ENCODE data around the gene BCAS3.
"Not testable (repeated sequence)": the region's sequence is repeated elsewhere in the genome, so short reads cannot be mapped to it uniquely, and the experiment has no call there.

BCAS3 gene

DNA sequence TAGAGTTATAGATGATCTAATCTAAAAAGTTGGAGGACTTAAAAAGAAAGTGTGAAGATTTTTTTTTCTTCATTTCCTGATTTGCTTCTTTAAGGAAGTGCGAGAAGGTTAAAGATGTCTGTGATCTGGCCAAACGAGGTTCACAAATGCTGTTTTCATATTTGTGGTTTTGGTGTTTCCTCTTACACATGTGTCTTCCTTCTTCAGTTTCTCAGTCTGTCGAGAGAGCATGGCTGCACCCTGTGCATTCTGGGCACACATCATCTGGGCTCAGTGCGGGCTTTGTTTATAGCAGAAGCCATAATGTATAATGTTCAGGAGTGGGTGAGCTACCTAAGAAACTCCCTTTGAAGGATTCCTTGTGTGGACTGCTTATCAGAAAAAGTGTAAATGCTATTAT is 461.6 kb downstream of the BCAS3 start:
- peak; percentile 44 for DNase-seq

DNA sequence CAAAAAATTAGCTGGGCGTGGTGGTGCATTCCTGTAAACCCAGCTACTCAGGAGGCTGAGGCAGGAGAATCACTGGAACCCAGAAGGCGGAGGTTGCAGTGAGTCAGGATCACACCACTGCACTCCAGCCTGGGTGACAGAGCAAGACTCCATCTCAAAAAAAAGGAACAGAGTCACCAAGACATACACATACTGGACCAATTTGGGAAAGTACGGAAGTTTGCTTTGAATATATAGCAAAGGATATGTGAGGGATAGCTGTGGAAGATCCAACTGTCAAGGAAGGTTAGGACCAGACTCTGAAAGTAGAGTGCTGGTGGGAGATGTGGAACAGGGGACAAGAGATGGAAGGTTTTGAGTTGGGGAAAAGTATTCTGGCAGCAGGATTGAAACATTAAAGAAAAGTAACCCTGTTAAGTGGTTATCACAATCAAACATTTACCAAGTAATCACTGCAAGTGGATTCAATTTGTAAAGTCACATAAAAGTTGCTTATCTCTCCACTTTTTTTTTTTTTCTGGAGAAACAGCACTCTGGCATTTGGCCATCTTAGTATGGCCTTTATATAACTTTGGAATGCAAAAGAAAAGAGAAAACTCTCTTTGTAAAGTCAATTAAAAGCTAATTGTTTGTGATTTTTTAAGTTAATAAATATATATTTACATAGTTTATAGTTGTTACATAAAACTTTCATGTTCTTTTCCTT is 462.6 kb downstream of the BCAS3 start:
- DNase-seq, result no peak

DNA sequence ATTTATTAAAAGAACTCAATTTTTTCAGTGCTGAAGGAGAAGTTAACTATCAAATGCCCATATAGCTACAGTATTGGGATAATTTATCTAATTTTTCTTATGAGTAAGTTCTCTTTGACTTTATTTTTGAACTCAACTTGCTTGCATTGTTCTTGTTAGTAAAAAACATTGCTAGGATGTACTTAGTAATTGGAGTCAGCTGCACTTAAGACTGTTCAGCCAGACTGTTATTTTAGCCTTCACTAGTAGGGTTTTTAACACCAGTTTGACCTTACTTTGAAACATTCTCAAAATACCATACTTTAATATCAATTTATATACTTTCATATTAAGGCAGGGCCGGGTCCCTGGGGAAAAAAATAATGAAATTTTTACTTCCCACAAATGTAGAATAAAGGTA is 465.4 kb downstream of the BCAS3 start:
- no peak for DNase-seq

DNA sequence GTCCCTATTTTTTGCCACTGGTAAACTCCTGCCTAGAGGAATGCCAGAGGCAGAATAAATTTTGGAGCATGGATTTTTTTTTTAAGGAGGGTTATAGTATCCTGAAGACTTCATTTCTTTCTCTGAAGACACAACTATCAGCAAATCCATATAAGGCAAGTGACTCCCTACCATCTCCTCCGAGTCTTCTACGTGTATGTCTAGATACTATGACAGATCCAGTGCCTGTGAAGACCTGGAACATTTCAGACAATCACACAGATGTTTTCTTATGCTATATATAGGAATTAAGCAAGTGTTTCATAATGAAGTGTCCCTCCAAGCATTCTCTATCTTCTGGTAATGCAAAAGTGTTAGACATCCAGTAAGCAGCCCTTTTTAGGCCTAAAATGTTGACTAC is 466.5 kb downstream of the BCAS3 start:
- no peak for DNase-seq

DNA sequence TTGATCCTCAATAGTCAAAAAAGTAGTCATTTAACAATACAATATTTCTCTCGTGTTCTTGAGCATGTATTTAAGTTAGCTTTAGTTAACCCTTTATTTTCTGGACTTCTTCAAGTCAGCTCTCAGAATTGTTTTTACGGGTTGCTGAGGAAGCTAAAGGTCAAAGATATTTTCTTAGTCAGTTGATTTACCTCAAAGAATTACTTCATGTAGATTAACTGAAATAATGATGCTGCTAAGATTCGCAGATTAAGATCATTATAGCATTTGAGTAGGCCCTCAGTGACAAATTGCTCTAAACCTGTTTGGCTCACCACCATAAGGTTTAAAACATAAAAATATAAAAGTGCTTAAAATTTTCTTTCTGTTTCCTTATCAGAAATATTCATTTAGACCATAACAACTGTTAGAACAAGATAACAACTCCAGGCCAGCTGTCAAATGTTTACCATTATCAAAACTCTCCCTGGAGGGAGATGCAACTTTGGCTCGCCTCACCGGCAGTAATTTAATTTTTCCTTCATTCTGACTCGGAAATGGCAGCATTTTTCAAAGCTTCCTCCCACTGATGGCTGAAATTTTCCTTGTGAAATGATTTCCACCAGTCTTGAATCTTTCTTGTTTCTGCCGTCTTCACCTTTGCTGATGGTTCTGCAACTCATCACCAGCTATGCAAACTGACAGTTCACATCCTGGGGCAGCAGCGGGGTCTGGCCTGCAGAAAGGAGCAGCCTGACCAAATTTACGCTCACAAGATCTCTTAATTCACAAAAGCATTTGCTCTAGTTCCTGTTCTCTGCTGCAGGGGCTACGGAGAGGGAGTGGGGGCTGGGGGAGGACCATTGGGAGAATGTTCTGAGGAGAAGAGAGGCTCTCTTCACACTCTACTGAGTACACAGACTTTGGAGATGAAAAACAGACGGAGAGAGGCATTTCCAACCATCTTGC is 467.2 kb downstream of the BCAS3 start:
- no peak for DNase-seq

DNA sequence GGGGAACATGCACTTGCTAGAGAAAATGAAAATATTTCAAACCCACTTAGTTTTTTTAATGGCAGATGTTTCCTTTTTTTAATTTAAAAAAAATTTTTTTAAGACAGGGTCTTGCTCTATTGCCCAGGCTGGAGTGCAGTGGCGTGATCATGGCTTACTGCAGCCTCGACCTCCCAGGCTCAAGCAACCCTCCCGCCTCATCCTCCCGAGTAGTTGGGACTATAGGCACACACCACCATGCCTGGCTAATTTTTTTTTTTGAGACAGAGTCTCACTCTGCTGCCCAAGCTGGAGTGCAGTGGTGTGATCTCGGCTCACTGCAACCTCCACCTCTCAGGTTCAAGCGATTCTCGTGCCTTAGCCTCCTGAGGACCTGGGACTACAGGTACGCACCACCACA is 469.2 kb downstream of the BCAS3 start:
- DNase-seq, result not testable (repeated sequence)

DNA sequence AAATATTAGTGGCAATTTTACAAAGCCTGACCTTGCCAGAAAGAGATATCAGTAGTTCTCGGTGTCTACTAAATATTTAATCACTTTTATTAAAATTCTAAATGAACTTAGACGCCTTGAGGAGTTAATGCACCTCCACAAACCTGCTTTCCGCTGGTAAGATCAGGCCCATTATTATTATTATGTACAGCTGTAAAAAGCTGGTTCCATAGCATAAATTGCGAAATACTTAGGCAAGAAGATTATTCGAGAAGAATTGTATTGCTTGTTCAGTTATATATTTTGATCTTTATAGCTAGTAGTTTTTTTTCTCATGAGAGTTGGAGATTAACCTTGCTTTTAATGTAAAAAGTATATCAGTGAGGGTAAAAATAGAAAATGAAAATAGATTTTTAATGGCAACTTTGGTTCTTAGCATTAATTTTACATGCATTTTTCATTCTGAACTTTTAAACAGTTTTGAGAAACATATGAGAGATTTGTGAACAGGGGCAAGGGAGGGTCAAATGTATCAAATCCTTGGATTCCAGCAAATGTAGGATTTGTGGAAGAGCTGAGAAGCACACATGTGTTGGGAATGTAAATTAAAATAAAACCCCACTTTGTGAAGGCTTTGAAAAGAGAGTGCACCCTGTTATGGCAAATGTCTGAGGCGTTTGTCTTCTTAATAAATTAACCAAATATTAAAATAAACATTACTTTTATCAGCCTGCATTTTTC is 471.6 kb downstream of the BCAS3 start:
- DNase-seq, result no peak

DNA sequence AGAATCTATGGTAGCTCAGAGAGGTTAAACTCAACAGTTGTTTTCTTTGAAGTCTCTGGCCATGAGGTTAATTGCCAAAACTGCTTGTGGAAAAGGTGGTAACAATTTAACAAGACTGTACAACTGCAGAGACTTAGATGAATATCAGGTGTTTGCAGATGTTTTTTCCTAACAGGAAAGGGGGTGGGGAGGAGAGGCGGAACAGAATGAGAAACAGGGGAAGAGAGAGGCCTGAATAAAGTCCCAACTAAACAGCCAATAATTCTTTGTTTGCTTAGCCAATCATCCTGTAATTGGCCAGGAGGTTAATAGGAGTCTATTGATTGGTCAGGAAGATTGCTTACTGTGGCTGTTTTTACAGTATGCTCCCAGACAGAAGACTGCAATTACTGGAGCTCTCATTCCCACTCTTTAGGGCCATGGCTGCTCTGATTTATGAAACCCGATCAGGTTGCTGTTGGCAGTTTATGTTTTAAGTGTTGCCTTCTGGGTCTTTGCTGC is 472.3 kb downstream of the BCAS3 start:
- DNase-seq, result no peak

DNA sequence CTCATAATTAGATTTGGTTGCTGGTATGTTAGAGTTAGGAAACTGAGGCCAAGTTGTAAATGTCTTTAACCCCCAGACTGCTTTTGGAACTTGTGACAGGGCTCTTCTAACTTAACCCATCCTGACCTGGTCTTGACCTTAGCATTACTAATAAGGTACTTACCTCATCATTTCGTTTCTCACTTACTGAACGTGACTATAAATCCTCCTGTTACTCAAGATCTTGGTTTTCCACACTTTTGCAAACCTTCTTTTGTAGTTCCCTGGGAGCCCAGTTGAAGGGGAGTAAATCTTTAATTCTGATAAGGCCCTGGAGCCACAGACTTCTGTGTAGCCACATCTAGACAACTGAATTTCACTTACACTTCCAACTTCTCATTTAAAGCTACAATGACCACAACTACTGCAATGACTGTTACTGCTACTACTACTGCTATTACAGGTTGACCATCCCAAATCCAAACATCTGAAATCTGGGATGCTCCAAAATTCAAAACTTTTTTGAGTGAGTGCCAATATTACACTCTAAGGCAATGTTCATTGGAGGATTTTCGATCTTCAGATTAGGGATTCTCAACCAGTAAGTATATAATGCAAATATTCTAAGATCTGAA is 473.1 kb downstream of the BCAS3 start:
- DNase-seq, result no peak

DNA sequence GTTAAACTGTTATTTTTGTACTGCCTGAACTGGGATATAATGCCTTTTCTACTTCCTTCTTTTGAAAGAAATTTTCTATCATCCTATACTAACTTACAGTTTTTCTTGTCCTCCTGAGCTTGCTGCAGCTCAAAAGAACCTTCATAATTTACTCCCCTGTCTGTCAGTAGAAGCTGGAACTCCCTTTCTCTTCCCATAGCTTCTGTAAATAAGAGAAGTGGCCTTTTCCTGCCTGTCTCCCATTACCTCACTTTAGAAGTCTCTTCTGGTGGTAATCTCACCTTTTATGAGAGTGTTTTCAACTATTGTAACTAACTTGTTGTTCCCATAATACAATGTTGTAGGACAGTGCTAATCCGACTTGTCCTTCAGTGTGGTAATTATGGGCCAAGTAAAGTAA is 475.2 kb downstream of the BCAS3 start:
- DNase-seq, result no peak

DNA sequence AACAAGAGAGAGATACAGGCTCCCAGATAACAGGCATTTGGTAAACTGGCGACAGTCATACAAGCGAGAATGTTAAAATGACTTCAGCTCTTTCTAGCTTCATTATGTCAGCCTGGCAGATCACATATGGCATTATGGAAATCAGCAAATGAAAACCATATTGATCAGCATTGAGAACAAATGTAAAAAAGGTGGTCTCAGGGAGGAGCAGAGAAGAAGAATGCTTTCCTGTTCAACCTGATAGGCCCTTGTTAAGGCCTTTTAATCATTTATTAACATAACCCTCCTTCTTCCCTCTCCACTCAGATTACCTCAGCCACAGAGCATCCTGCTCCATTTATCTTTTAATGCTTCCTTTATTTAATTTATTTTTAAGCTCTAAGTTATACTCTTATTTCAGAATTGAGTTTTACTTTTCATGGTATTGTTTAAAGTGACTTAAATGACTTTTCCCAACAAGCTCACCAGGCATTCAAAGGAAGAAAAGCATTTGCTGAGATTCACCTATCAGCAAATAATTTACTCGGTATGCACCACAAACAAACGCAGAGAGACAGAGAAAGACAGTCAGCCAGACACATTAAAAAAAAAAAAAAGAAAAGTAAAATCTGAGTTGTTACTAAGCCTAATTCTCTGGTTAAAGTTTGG is 478.1 kb downstream of the BCAS3 start:
- DNase-seq, result no peak

DNA sequence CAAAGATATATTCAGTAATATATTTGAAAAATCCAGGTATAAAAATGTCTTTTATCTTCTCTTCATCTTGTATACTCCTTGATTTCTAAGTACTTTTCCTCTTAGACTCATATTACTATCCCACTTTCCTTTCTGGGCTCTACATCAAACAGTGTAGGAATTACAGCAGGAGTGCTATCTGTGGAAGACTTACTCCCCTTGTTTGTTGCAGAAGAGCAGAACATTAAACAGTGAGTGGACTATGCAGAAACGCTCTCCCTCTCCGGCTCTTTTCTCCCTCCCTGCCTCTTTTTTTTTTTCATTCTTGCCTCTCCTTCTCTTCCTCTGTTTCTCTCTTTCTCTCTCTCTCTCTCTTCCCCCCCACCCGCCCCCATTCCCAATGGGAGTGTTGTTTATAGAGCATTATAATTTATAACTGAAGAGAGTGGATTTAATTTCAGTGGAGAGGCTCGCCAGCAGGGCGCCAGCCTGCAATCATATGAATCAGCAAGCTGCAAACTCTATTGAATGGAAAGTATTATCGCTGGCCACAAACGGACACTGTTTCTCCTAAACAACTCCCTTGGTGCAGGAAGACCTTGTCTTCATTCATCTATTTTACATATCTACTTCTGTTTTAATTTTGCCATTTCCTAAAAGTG is 479.7 kb downstream of the BCAS3 start:
- DNase-seq, result no peak

DNA sequence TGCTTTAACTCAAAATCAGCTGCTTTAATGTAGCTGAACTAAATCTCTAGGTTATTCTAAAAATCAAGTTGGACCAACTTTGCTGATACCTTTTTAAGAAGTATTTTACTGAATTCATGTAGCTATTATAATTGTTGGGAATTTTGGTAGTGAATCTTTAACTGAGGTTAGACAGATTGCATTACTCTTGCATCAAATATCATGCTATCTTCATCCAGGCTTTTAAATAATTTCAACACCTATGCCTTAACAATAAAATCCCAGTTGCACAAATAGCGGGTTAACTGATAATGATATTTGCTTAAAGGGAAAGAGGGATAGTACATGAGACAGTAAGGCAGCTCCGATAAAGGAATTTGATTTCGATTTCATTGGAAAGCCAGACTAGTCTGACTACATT is 480.7 kb downstream of the BCAS3 start:
- DNase-seq, result no peak

DNA sequence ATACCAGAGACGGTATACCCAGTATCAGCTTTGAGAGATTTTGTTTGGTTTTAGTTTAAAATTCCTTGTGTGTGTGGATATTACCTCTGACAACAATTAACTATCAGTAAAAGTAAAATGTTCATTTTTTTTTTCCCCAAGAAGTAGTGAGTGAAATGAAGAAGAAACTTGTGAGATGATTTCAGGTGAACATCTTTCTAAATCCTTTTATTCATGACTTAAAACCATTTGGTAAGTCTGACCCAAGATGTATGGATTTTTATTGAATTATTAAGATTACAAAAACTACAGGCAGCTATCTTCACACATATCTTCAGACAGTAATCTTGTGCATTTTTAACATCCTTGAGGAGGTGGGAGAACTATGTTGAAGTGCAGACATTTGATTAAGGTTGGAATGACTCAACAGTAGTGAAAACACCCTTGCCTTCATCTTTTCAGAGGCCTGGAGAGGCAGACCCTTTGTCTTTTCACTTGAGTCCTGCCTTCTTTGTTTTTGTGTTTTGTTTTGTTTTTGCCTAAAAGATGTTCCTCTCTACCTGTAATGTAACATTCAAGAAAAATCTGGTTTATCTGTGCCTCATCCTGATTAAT is 481.7 kb downstream of the BCAS3 start:
- DNase-seq, result no peak

DNA sequence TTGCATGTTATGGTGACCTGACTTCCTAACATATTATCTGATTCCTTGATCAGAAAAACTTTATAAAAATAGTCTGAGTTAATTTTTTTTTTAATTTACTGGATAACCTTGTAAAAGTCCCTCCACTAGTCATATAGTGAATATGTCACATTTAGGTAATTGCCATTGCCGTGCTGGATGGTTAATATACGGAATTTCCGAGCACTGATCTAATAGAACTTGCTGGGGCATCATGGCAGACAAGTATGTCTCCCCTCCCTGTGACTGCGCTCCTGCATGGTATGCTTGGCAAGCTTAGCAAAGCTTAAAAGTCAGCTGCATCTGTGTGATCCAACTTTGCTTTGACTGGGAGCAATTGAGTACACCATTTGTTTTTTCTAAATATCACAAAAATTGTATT is 482.6 kb downstream of the BCAS3 start:
- DNase-seq, result no peak

DNA sequence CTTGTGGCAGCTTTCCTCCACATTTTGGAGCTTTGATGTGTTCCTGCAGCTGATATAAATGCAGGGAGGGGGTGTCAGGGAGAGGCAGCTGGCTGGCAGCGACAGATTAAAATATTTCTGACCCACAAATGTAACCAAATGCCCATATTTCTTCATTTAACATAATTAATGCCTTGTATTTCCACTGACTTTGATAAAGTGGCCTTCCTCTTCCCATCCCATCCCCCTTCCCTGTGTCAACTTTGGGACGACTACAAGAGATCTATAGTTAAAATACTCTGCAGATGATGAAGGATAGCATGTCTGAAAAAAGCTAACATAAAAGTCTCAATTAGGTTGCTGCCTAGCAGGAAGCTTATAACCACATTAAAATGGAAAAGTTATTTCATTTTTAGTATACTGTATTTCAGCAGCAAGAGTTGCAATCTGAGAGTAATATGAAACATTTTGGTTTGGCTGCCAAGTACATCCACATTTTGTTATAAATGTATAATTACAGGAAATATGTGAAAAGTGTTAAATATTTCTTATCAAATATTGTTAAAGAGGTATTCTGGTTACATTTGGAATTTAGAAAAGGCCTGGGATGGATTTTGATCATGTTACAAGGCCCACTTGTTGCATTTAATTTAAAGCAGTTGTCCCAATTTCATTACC is 483.3 kb downstream of the BCAS3 start:
- DNase-seq, result no peak

DNA sequence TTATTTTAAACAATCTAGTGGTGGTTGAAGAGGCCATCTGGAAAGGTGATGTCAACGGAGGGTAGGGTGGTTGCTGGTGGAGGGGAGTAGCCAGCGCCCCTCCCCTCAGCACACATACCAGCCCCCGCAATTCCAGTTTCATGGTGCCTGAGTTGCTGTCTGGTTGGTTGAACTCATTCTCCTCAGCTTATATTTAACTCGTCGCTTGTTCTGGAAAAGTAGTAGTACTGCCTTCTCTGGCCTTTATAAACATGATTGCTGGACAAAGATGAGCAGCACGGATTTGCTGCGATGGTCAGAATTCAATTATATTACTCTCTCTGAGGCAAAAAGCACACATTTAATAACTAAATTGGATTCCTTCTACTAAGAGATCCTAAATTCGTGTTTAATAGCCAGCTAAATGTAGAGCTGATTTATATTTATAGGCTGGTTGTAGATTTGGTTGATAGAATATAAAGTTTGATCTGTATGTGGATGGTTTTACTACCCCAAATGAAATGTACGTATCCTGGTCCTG is 484.0 kb downstream of the BCAS3 start:
- no peak for DNase-seq

DNA sequence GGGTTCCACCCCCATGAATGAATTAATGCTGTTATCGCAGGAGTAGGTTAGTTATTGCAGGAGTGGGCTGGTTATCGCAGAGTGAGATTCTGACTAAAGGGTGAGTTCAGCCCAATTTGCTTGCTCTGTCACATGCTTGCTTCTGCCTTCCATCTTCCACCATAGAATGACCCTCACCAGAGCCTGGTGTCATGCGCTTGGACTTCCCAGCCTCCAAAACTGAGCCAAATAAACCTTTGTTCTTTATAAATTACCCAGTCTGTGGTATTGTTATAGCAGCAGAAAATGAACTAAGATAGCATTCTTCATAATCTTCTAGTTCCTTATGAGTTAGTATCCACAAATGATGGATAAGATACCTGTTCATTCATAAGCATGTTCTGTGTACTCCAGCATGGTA is 486.9 kb downstream of the BCAS3 start:
- DNase-seq, result no peak

DNA sequence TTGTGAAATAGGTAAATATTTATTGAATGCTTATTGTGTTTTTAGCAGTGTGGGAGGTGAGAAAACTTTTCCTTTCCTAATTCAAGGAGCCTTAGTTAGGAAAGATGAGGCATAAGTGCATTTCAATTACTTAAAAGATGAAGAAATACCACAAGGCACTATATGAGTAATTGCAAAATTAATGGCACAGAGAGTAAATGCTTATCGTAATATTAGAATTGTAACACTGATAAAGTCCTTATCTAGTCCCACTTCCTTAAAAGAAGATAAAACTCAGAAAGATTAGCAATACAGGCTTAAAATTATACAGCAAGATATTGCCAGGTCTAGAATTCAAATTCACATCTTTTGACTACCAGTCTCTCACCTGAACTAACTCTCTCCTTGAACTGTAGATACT is 489.4 kb downstream of the BCAS3 start:
- no peak for DNase-seq

DNA sequence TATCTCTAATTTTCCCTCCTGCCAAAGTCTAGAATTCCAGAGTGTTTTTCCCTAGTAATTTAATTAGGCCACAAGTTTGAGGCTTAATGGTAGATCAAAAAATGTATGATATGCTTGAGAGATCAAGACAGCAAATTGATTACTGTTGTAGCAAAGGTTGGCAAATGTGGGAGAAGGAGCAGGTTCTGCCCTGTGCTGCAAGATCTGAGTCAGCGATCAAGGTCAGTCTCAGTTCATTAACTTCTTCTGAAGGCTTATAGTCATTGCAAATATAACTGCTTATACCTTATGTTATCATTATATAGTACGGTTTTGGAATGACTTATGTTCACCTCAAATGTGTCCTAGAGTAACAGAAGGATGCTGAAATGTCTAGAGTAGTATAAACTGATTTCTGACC is 490.9 kb downstream of the BCAS3 start:
- DNase-seq, result no peak

DNA sequence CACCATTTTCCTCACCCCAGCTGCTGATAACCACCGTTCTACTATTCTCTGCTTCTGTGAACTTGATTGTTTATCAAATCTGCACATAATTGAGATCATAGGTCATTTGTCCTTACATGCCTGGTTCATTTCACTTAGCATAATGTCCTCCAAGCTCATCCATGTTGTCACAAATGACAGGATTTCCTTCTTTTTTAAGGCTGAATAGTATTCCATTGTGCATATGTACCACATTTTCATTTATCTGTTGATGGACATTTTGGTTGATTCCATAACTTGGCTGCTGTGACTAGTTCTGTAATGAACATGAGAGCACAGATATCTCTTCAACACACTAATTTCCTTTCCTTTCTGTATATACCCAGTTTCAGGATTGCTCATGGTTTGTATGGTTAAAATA is 496.7 kb downstream of the BCAS3 start:
- DNase-seq, result no peak
